Dermis blood vessel endothelial cell (primary cell): ENCODE measurements around the gene CYP4B1. TPM values are rescaled to one million over a fixed set of nuclear protein-coding genes. Genes with fewer than 3 reads are reported as not detected.
A peak's percentile ranks its signal among the peaks of the same experiment; 100 is the strongest.

Experiments used
- DNase-seq: peaks from one replicate; pipeline ENCODE4 v3.0.0; 2010
- total RNA-seq: library from RNA; depleted of rRNA; stranded (reverse); fragments of >200 nt; gene quantifications from 2 replicates; pipeline ENCODE4 v1.2.3, GENCODE V29; 2014

Gene CYP4B1
- total RNA-seq, 1 donor from 2014 or later = 0.17 TPM

GRCh38 chr1:46797696-46798470 lies 963 bp upstream of the CYP4B1 start:
- no peak for DNase-seq

- DNase-seq = no peak
Measured at GRCh38 chr1:46800742-46801141, 1.9 kb downstream of the CYP4B1 start.

- DNase-seq = no peak
Measured at GRCh38 chr1:46801323-46802055, 2.6 kb downstream of the CYP4B1 start.

- no peak for DNase-seq
Measured at GRCh38 chr1:46802081-46802480, 3.2 kb downstream of the CYP4B1 start.

- no peak for DNase-seq
Measured at GRCh38 chr1:46802901-46803574, 4.2 kb downstream of the CYP4B1 start.

- no peak for DNase-seq
Measured at GRCh38 chr1:46804027-46804889, 5.4 kb downstream of the CYP4B1 start.

GRCh38 chr1:46804926-46805325 lies 6.1 kb downstream of the CYP4B1 start:
- no peak for DNase-seq

GRCh38 chr1:46805755-46806154 lies 6.9 kb downstream of the CYP4B1 start:
- DNase-seq = no peak

DNA sequence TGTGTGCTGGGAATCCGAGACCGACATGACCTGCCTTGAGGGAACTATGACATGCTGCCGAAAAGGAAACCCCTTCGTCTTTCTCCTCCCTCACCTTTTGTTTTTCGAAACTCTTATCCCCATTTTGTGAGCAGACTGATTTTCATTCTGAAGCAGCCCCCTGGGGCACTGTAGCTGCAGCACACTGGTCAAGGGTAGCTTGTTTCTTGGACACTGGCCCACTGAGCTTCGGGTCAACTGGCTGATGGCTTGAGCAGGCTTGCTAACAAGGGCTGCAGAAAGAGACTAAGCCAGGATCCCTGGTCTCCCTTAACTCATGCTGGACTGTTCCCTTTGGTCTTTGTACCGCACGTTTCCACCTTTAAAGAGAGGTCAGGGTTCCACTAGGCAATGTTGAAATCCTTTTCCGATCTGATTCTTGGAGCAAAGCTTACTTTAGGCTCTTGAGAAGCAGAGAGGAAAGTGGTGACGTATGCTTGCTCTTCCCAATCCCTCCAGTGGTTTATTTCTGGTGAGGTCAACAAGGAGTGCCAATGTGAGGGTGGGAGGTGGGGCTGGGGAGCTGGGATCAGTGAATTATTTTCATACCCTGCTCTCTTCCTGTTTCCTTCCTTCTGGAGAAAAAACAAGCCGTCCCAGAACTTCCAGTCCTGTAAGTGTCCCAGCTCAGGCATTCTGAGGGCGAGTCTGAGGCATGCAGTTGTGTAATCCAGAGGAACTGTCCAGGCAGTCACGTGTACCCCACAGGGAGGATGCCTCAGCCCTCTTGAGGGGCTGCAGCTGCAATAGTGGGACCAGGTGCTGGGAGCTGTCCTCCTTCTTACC lies 7.6 kb downstream of the CYP4B1 start:
- peak; percentile 59 for DNase-seq

- DNase-seq = no peak
Measured at GRCh38 chr1:46807046-46807972, 8.5 kb downstream of the CYP4B1 start.

DNA sequence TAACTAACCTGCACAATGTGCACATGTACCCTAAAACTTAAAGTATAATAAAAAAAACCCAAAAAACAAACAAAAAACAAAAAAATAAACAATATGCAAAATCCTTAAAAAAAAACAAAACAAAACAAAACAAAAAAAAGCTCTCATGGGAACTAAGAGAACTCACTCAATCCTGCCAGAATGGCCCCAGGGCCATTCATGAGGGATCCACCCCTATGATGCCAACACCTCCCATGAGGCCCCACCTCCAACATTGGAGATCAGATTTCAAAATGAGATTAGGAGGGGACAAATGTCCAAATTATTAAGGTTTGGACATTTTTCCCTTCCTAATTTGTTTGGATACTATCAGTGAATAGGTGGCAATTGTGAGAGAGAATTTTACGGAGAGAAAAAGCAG lies 10.2 kb downstream of the CYP4B1 start:
- DNase-seq = no peak

DNA sequence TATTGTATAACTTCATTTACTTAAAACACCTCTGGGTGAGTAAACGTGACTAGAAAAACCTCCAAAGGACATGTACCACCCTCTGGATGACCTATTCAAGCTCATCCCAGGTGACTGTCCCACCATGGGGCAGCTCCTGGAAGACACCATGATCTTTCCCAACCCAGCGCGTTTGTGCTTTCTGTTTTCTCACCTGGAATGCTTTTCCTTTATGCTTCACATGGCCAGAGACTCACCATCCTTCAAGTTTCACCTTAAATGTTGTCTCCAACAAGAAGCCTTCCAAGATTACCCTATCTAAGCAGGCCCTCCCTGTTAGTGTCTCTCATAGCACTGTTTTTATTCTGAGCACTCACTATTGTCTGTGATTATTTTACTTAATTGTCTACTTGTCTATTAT lies 11.1 kb downstream of the CYP4B1 start:
- no peak for DNase-seq

GRCh38 chr1:46810596-46810995 lies 11.8 kb downstream of the CYP4B1 start:
- DNase-seq = no peak

GRCh38 chr1:46811053-46811452 lies 12.2 kb downstream of the CYP4B1 start:
- DNase-seq = no peak

- no peak for DNase-seq
Measured at GRCh38 chr1:46812065-46812963, 13.5 kb downstream of the CYP4B1 start.

GRCh38 chr1:46812996-46813857 lies 14.4 kb downstream of the CYP4B1 start:
- no peak for DNase-seq

DNA sequence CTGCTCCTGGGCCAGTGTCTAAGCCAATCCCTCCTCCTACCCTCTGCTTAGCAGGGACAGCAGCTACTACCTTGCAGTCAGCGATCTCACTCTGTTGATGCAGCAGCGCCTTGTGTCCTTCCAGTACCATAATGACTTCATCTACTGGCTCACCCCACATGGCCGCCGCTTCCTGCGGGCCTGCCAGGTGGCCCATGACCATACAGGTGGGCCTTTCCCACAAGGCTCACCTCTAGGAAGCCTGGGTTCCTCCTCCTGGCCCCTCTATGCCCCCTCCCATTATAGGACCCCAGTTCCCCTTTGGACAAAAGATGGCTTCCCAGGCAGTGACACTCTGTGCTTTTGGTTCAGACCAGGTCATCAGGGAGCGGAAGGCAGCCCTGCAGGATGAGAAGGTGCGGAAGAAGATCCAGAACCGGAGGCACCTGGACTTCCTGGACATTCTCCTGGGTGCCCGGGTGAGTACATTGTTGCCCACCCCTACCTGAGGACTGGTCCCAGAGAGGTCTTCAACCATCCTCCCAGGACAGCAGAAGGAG lies 15.1 kb downstream of the CYP4B1 start:
- DNase-seq = no peak

GRCh38 chr1:46815133-46815532 lies 16.3 kb downstream of the CYP4B1 start:
- no peak for DNase-seq
